ENCODE measurements around the gene CRYBG1.

DNA sequence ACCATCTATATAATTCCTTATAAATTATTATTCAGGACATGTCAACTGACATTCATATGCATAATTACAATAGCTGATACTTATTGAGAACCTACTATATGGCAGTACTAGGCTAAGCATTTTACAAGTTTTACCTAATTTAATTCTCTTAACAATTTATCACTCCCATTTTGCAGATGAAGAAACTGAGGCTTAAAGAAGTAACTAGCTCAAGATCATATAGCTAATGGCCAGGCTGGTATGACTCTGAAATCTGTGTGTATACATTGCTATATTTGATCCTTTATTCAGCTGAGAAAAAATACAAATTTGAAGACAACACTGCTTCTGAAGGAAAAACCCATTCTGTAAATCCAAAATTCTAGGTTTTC, 85.0 kb downstream of the CRYBG1 start:
- TF ChIP-seq, protein P1, sequence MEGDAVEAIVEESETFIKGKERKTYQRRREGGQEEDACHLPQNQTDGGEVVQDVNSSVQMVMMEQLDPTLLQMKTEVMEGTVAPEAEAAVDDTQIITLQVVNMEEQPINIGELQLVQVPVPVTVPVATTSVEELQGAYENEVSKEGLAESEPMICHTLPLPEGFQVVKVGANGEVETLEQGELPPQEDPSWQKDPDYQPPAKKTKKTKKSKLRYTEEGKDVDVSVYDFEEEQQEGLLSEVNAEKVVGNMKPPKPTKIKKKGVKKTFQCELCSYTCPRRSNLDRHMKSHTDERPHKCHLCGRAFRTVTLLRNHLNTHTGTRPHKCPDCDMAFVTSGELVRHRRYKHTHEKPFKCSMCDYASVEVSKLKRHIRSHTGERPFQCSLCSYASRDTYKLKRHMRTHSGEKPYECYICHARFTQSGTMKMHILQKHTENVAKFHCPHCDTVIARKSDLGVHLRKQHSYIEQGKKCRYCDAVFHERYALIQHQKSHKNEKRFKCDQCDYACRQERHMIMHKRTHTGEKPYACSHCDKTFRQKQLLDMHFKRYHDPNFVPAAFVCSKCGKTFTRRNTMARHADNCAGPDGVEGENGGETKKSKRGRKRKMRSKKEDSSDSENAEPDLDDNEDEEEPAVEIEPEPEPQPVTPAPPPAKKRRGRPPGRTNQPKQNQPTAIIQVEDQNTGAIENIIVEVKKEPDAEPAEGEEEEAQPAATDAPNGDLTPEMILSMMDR (IDR thresholded peaks at IDR 0.05; ENCODE audit: extremely low read depth in 1 of 2, insufficient read depth in 1 of 2, low read depth in 1 of 2, low read length in 2 of 2): no peak
- no peak for TF ChIP-seq POLR2AphosphoS5 (IDR thresholded peaks at IDR 0.05; ENCODE audit: insufficient read depth, low read depth, low read length)
- TF ChIP-seq POLR2A (IDR thresholded peaks at IDR 0.05; ENCODE audit: low read depth, low read length): no peak
- no peak for TF ChIP-seq EZH2 (IDR thresholded peaks at IDR 0.05; ENCODE audit: borderline replicate concordance, low read depth, low read length, severe bottlenecking)
- no peak for TF ChIP-seq JUN (IDR thresholded peaks at IDR 0.05; ENCODE audit: borderline replicate concordance, insufficient read depth, insufficient read length, low read depth)
